Activated CD4-positive, alpha-beta T cell treated with anti-CD3 and anti-CD28 coated beads for 1 hour (primary cell): ENCODE measurements around the gene PARP8.
"Not testable (repeated sequence)": the region's sequence is repeated elsewhere in the genome, so short reads cannot be mapped to it uniquely, and the experiment has no call there.

Experiments
- DNase-seq: peaks from one replicate; pipeline ENCODE4 v3.0.0-alpha.2; 2020

The PARP8 gene, protein sequence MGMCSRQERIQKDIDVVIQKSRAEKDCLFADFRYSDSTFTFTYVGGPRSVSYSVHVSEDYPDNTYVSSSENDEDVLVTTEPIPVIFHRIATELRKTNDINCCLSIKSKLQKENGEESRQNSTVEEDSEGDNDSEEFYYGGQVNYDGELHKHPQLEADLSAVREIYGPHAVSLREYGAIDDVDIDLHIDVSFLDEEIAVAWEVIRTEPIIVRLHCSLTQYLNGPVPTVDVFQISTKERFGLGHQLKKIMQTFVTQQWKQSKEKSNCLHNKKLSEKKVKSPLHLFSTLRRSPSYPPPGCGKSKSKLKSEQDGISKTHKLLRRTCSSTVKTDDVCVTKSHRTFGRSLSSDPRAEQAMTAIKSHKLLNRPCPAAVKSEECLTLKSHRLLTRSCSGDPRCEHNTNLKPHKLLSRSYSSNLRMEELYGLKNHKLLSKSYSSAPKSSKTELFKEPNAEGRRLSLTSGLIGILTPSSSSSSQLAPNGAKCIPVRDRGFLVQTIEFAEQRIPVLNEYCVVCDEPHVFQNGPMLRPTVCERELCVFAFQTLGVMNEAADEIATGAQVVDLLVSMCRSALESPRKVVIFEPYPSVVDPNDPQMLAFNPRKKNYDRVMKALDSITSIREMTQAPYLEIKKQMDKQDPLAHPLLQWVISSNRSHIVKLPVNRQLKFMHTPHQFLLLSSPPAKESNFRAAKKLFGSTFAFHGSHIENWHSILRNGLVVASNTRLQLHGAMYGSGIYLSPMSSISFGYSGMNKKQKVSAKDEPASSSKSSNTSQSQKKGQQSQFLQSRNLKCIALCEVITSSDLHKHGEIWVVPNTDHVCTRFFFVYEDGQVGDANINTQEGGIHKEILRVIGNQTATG

GRCh38 chr5:50666261-50667022, at the start of gene PARP8:
Gene PARP8, plus strand, starts transcription at chr5:50666637. Its CDS starts 459 bp downstream, at chr5:50667096.
- DNase-seq = peak; percentile 26

GRCh38 chr5:50623666-50624065, 42.8 kb upstream of the PARP8 start:
- DNase-seq = no peak

GRCh38 chr5:50634866-50635265, 31.6 kb upstream of the PARP8 start:
- DNase-seq = not testable (repeated sequence)

DNA sequence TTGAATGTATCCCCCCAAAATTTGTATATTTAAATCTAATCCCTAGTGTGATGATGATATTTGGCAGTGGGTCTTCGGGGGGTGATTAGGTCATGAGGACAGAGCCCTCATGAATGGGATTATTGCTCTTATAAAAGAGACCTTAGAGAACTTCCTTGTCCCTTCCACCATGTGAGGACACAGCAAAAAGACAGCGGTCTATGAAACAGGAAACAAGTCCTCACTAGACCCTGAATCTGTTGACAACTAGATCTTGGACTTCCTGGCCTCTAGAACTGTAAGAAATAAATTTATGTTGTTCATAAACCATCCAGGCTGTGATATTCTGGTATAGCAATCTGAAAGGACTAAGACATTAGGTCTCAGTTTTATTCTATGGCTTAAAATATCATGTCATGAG, 28.9 kb upstream of the PARP8 start:
- not testable (repeated sequence) for DNase-seq

GRCh38 chr5:50646591-50646990, 19.8 kb upstream of the PARP8 start:
- DNase-seq = no peak

- DNase-seq = no peak
Measured at GRCh38 chr5:50647726-50648125, 18.7 kb upstream of the PARP8 start.

DNA sequence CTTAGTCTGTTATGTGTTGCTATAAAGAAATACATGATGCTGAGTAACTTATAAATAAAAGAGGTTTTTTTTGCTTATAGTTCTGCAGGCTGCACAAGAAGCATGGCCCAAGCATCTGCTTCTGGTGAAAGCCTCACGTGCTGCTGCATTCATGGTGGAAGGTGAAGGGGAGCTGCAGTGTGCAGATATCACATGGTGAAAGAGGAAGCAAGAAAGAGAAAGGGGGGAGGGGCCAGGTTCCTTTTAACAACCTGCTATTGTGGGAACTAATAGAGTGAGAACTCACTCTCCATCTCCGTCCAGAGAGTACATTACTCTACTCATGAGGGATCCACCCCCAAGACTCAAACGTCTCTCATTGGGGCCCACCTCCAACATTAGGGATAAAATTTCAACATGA, 12.5 kb upstream of the PARP8 start:
- DNase-seq = no peak

- DNase-seq = no peak
Measured at GRCh38 chr5:50655067-50655809, 11.2 kb upstream of the PARP8 start.

- DNase-seq = no peak
Measured at GRCh38 chr5:50655810-50656205, 10.6 kb upstream of the PARP8 start.

DNA sequence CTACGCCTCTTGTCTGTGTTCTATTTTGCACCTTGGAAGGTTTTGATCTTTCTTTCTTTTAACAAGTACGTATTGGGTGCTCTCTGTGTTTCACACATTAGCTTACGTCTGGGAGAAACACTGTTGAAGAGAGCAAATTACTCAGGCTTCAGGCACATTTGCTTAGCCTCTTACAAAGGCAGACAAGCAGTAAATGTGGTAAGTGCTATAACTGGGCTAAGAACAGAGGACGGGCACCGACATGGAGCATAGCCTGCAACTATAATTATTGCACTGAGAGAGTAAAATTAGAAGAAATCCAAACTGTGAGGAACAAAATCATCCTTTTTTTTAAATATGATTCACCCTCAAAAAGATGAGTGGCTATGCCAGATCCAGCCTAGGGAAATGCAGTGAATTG, 9.4 kb upstream of the PARP8 start:
- no peak for DNase-seq

DNA sequence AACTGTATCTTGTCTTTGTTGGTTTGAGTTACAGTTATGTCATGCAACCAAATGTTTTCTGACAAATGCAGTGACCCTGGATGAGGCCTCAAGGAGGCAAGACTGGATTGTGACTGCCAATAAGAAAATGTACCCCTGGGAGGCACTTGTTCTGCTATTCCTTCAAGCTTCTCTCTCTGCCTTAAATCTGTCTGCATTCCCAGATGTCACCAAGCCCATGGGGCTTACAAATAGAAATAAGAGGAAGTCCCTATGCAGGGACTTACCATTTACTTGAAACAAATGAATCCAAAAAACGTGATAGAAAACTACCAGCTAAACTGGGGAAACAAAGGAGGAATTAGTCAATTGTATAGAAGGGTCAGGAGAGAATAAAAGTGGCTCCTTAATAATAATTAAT, 8.2 kb upstream of the PARP8 start:
- no peak for DNase-seq

DNA sequence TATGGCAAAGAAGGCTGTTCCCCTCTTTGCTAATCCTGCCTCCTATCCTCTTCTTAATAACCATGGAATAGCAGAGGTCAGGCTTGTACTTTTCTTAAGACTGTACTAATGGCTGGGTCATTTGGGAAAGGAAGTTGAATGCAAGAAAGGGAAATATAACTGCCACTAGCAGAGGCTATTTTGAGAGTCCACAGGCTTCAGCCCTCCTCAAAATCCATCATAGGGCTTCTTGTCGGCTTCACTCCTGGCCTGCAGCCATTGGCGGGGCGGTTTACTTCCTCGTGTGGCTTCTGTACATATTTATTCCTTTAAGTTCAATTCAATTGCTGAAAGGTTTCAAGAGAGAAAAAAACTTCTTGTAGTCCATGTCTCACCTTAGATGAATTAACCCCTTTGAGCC, 2.8 kb upstream of the PARP8 start:
- no peak for DNase-seq

- no peak for DNase-seq
Measured at GRCh38 chr5:50665091-50665490, 1.3 kb upstream of the PARP8 start.

DNA sequence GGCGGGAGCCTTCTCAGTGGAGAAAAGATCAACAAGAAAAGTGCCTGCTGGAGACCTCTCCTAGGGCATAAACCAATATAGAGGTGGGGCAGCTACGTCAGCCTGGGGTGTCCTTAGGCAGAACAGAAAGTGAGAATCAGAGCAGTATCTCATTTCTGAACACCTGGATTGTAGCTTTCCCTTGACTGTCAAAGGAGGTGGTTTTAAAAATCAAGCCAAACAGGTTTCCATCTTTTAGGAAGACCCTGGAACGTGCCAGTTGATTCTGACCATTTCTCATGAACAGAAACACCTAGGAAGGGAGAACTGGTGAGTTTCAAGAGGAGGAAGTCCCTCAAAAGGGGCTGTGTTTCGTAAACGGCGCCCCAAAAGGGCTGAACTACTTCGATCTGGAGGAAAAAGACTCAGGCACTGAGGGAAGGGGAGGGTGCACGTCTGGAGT, 655 bp upstream of the PARP8 start:
- peak; percentile 19 for DNase-seq

GRCh38 chr5:50667023-50667652, 701 bp downstream of the PARP8 start:
- no peak for DNase-seq

DNA sequence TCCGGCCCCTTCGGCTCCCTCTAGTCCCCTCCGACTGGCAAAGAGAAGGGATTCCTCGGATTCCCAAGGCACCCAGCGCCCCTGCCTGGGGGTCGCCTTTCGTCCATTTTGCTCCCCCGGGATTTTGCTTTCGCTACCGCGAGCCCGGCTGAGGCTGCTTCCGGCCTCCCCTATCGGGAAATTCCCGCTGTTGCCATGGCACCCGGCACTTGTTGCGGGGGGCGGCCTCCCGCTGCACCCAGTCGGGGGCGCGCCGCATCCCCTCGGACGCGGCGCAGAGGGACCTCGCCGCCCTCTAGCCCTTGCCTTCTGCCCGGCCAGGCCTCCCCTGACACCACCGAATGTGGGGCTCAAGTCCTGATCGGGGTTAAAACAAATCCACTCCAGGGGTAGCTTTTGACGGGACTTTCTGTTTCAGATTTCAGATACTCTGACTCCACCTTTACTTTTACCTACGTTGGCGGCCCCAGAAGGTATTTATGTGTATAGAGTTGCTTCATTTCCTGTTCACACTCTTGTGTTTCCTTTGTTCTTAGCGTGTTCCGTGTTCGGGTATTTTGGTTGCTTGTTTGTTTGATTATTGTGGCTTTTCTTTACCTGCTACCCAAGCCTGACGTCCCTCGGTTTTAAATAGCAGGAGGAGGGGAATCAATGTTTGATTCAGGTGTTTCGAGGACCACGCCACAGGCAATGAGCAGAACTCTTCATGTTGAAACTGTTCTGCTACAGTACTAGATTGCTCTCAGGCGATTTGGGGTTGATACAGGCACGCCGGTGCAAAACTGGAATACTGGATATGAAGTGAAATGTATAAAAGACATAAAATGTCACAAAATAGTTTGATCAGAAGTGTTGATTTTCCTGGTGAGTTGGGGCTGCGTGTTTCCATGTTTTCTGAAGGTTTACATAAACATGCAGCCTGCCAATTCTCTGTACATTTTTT, 1.5 kb downstream of the PARP8 start:
- peak; percentile 80 for DNase-seq

GRCh38 chr5:50668636-50669035, 2.2 kb downstream of the PARP8 start:
- not testable (repeated sequence) for DNase-seq

DNA sequence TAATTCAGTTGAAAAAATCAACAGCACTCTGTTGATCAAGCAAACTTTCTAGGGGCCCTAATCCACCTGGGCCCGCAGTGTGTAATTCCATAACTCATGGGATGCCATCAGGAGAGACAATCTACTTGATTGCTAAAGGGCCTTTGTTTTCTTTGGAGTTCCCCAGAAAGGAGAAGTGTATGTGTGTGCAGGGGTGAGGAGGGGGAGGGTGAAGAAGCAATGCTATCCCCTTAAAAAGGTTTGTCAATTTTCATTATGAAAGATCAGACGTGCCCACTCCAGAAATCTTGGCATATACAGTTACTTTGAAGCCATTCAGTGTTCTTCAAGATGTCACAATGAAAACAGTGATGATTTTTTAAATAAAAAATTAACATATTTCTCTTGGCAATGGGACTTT, 6.2 kb downstream of the PARP8 start:
- DNase-seq = no peak

DNA sequence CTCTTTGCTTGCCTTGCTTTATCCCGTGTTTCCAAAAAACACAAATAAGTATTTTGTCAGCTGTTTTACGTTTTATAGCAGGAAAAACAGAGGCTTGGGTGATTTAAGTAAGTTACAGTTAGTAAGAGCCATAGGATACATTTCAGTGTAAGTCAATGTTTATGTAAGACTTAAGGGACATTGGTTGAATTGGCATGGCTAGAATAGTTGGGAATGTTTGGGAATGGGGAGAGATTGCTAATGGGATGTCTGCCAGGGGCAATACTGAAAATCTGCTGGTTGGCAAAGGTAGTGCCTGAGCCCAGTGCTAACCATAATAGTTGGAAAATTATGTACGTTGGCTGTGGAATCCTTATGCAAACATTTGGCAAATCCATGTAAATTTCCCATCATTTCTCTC, 7.0 kb downstream of the PARP8 start:
- DNase-seq = not testable (repeated sequence)

- DNase-seq = no peak
Measured at GRCh38 chr5:50675385-50675784, 8.9 kb downstream of the PARP8 start.

- not testable (repeated sequence) for DNase-seq
Measured at GRCh38 chr5:50679554-50679953, 13.1 kb downstream of the PARP8 start.
